Mucosa of rectum (tissue), 2 donors: ENCODE data around the gene MRPL28.
A peak's percentile ranks its signal among the peaks of the same experiment; 100 is the strongest.
"Not testable (repeated sequence)": the region's sequence is repeated elsewhere in the genome, so short reads cannot be mapped to it uniquely, and the experiment has no call there.

Experiments
- H3K27ac ChIP-seq, 2 donors: one replicate each; pipeline ENCODE4 v1.7.0; 2013; ENCODE audit warnings: inconsistent platforms in 2 of 2, low read depth in 2 of 2, low read length in 2 of 2
- H3K27me3 ChIP-seq, 2 donors: one replicate each; pipeline ENCODE4 v1.7.0; 2013; ENCODE audit warnings: low read length in 2 of 2; ENCODE audit not compliant: control insufficient read depth in 2 of 2, insufficient read depth in 2 of 2
- H3K36me3 ChIP-seq, 2 donors: one replicate each; pipeline ENCODE4 v1.7.0; 2013; ENCODE audit warnings: low read length in 2 of 2; ENCODE audit not compliant: control insufficient read depth in 2 of 2, insufficient read depth in 2 of 2
- H3K4me1 ChIP-seq, 2 donors: one replicate each; pipeline ENCODE4 v1.7.0; 2013; ENCODE audit warnings: low read length in 2 of 2, mild to moderate bottlenecking in 1 of 2; ENCODE audit not compliant: control insufficient read depth in 2 of 2, insufficient read depth in 2 of 2
- H3K4me3 ChIP-seq, 2 donors: one replicate each; pipeline ENCODE4 v1.7.0; 2013; ENCODE audit warnings: low read length in 2 of 2
- H3K9ac ChIP-seq, 2 donors: one replicate each; pipeline ENCODE4 v1.7.0; 2013; ENCODE audit warnings: low read length in 2 of 2, low read depth in 1 of 2, mild to moderate bottlenecking in 1 of 2
- H3K9me3 ChIP-seq, 2 donors: one replicate each; pipeline ENCODE4 v1.7.0; 2013; ENCODE audit warnings: low read length in 2 of 2; ENCODE audit not compliant: control insufficient read depth in 2 of 2
- donor health status: healthy.
- donor health status: Normal muscosa, but diverticular disease.

Gene MRPL28

GRCh38 chr16:348495-348894 is 21.8 kb downstream of the MRPL28 start:
- Histone ChIP-seq H3K36me3 (peaks cover 9 to 32% of the 10 kb centered on the region in 2 donors), H3K4me1 (peaks cover 13 to 16% of the 10 kb centered on the region in 2 donors)
- H3K4me3 ChIP-seq, H3K27ac ChIP-seq, H3K9me3 ChIP-seq, H3K9ac ChIP-seq, H3K27me3 ChIP-seq: not testable (repeated sequence)

GRCh38 chr16:347203-347602 is 23.1 kb downstream of the MRPL28 start:
- peaks cover 10 to 12% of the 10 kb centered on the region in 2 donors for H3K4me1 ChIP-seq
- H3K9me3 ChIP-seq, result no peaks in the 10 kb centered on the region
- H3K9ac ChIP-seq, result no peak overlapping the region
- H3K36me3 ChIP-seq, result peaks cover 17 to 33% of the 10 kb centered on the region in 2 donors
- H3K4me3 ChIP-seq, result no peak overlapping the region
- no peak overlapping the region for H3K27ac ChIP-seq
- H3K27me3 ChIP-seq, result no peaks in the 10 kb centered on the region

- no peak overlapping the region for H3K4me3 ChIP-seq
- H3K9ac ChIP-seq, result no peak overlapping the region
- peaks cover 10 to 11% of the 10 kb centered on the region in 2 donors for H3K4me1 ChIP-seq
- H3K9me3 ChIP-seq, result no peaks in the 10 kb centered on the region
- H3K27me3 ChIP-seq, result no peaks in the 10 kb centered on the region
- no peak overlapping the region for H3K27ac ChIP-seq
- peaks cover 17 to 34% of the 10 kb centered on the region in 2 donors for H3K36me3 ChIP-seq
These were observed 23.8 kb downstream of the MRPL28 start for GRCh38 chr16:346587-346986.

- Histone ChIP-seq H3K4me1 (peaks cover 6 to 8% of the 10 kb centered on the region in 2 donors), H3K36me3 (peaks cover 17 to 34% of the 10 kb centered on the region in 2 donors), H3K9me3 (no peaks in the 10 kb centered on the region), H3K4me3 (no peak overlapping the region), H3K27me3 (no peaks in the 10 kb centered on the region), H3K27ac (no peak overlapping the region), H3K9ac (no peak overlapping the region)
These were observed 24.6 kb downstream of the MRPL28 start for GRCh38 chr16:345772-346171.

GRCh38 chr16:342455-343213 is 27.7 kb downstream of the MRPL28 start:
- H3K36me3 ChIP-seq, result peaks cover 17 to 24% of the 10 kb centered on the region in 2 donors
- no peak overlapping the region for H3K9ac ChIP-seq
- no peak overlapping the region for H3K27ac ChIP-seq
- no peaks in the 10 kb centered on the region for H3K9me3 ChIP-seq
- H3K27me3 ChIP-seq, result no peaks in the 10 kb centered on the region
- no peak overlapping the region for H3K4me3 ChIP-seq
- H3K4me1 ChIP-seq, result peaks cover 9 to 14% of the 10 kb centered on the region in 2 donors

GRCh38 chr16:341974-342336 is 28.4 kb downstream of the MRPL28 start:
- H3K36me3 ChIP-seq, result peaks cover 17% of the 10 kb centered on the region in 2 donors
- H3K4me3 ChIP-seq, H3K9me3 ChIP-seq, H3K27ac ChIP-seq, H3K27me3 ChIP-seq, H3K9ac ChIP-seq: not testable (repeated sequence)
- peaks cover 9 to 17% of the 10 kb centered on the region in 2 donors for H3K4me1 ChIP-seq

GRCh38 chr16:341095-341973 is 29.0 kb downstream of the MRPL28 start:
- not testable (repeated sequence) for H3K9me3 ChIP-seq, H3K27me3 ChIP-seq, H3K9ac ChIP-seq, H3K27ac ChIP-seq, H3K4me3 ChIP-seq
- H3K36me3 ChIP-seq, result peaks cover 12 to 17% of the 10 kb centered on the region in 2 donors
- H3K4me1 ChIP-seq, result peaks cover 9 to 17% of the 10 kb centered on the region in 2 donors

GRCh38 chr16:340370-341091 is 29.8 kb downstream of the MRPL28 start:
- no peak overlapping the region for H3K4me3 ChIP-seq
- H3K27ac ChIP-seq, result no peak overlapping the region
- H3K4me1 ChIP-seq, result peaks cover 9 to 17% of the 10 kb centered on the region in 2 donors
- H3K9me3 ChIP-seq, result no peaks in the 10 kb centered on the region
- H3K9ac ChIP-seq, result peak overlapping the region in 1 of 2 donors; percentile 11
- H3K36me3 ChIP-seq, result peaks cover 7 to 12% of the 10 kb centered on the region in 2 donors
- no peaks in the 10 kb centered on the region for H3K27me3 ChIP-seq

GRCh38 chr16:339680-340079 is 30.7 kb downstream of the MRPL28 start:
- H3K9ac ChIP-seq, result no peak overlapping the region
- H3K4me1 ChIP-seq, result peaks cover 9 to 17% of the 10 kb centered on the region in 2 donors
- no peaks in the 10 kb centered on the region for H3K9me3 ChIP-seq
- no peak overlapping the region for H3K27ac ChIP-seq
- no peak overlapping the region for H3K4me3 ChIP-seq
- peaks cover 4 to 8% of the 10 kb centered on the region in 2 donors for H3K36me3 ChIP-seq
- no peaks in the 10 kb centered on the region for H3K27me3 ChIP-seq
